Measurements from ENCODE around the gene TDG. TPM values are rescaled to one million over a fixed set of nuclear protein-coding genes. Genes with fewer than 3 reads are reported as not detected.

The TDG gene
- total and polyA plus RNA-seq, 10 of the 15 experiments (the other 5 are each of a cell fraction or from before 2014, with no cell fraction given): 29.7 to 68.8 (median 51.2) TPM

- TF ChIP-seq CBFB (IDR thresholded peaks at IDR 0.05; ENCODE audit: low read depth): peak; percentile 89; the same call in 1 of the 2 replicates
- no peak for TF ChIP-seq HDAC6 (IDR thresholded peaks at IDR 0.05; ENCODE audit: unreplicated experiment)
- TF ChIP-seq CREM (IDR thresholded peaks at IDR 0.05; ENCODE audit: low read depth): peak; percentile 2
- no peak for TF ChIP-seq ATF3 (IDR thresholded peaks at IDR 0.05; ENCODE audit: borderline replicate concordance, extremely low read depth, low read depth, low read length)
- peak; percentile 98 for TF ChIP-seq RUNX3 (IDR thresholded peaks at IDR 0.05; ENCODE audit: low read length)
- TF ChIP-seq PML (IDR thresholded peaks at IDR 0.05; ENCODE audit: low read length): no peak; the same call in 1 of the 2 replicates
- no peak for TF ChIP-seq SMC3 (IDR thresholded peaks at IDR 0.05; ENCODE audit: borderline replicate concordance, low read length)
- no peak for TF ChIP-seq ESRRA (IDR thresholded peaks at IDR 0.05; ENCODE audit: low read length)
- TF ChIP-seq ETV6 (conservative IDR thresholded peaks at IDR 0.05 in 1 of 2, IDR thresholded peaks at IDR 0.05 in 1 of 2; ENCODE audit: borderline replicate concordance in 1 of 2, low read depth in 1 of 2): peak in 1 of 2 experiments; percentile 73; a peak in 2 of 4 replicates
- TF ChIP-seq NRF1 (conservative IDR thresholded peaks at IDR 0.05; ENCODE audit: low read depth, low read length): no peak
- no peak for TF ChIP-seq RELA (IDR thresholded peaks at IDR 0.05; ENCODE audit: borderline replicate concordance, partially characterized antibody)
- peak; percentile 17; the same call in 1 of the 2 replicates for TF ChIP-seq RB1 (IDR thresholded peaks at IDR 0.05; ENCODE audit: borderline replicate concordance)
- TF ChIP-seq POLR2AphosphoS5 (IDR thresholded peaks at IDR 0.05; ENCODE audit: low read length): no peak
- TF ChIP-seq CEBPB (IDR thresholded peaks at IDR 0.05; ENCODE audit: borderline replicate concordance in 1 of 2, low read depth in 2 of 2, low read length in 2 of 2): peak in 1 of 2 experiments; percentile 79; a peak in 1 of 4 replicates
- no peak for TF ChIP-seq ZNF217 (IDR thresholded peaks at IDR 0.05)
- peak; percentile 96 for TF ChIP-seq NFIC (IDR thresholded peaks at IDR 0.05; ENCODE audit: low read depth, low read length)
- peak; percentile 55 for TF ChIP-seq E2F8 (IDR thresholded peaks at IDR 0.05; ENCODE audit: low read depth, partially characterized antibody)
- TF ChIP-seq IRF5 (IDR thresholded peaks at IDR 0.05; ENCODE audit: borderline replicate concordance): no peak
- peak; percentile 68; the same call in 1 of the 2 replicates for TF ChIP-seq PKNOX1 (IDR thresholded peaks at IDR 0.05)
- TF ChIP-seq JUND (IDR thresholded peaks at IDR 0.05; ENCODE audit: low read depth, low read length): peak; percentile 76
- peak; percentile 83 for TF ChIP-seq ATF2 (IDR thresholded peaks at IDR 0.05; ENCODE audit: low read length)
- TF ChIP-seq GABPA (IDR thresholded peaks at IDR 0.05; ENCODE audit: low read depth): no peak; the same call in 1 of the 2 replicates
- TF ChIP-seq ELK1 (IDR thresholded peaks at IDR 0.05; ENCODE audit: low read depth, low read length): no peak
- TF ChIP-seq MTA3 (IDR thresholded peaks at IDR 0.05; ENCODE audit: borderline replicate concordance, low read length): peak; percentile 93
These were observed 37.0 kb upstream of the TDG start (continued) for GRCh38 chr12:103928682-103929045.

Measured in GM12878 (cell line).